Measurements from ENCODE around the gene PPP1R13B. TPM values are rescaled to one million over a fixed set of nuclear protein-coding genes. Genes with fewer than 3 reads are reported as not detected.

PPP1R13B gene
- polyA plus RNA-seq, 1 of the 3 experiments (the other 2 are of a cell fraction): 5.7 TPM

DNA sequence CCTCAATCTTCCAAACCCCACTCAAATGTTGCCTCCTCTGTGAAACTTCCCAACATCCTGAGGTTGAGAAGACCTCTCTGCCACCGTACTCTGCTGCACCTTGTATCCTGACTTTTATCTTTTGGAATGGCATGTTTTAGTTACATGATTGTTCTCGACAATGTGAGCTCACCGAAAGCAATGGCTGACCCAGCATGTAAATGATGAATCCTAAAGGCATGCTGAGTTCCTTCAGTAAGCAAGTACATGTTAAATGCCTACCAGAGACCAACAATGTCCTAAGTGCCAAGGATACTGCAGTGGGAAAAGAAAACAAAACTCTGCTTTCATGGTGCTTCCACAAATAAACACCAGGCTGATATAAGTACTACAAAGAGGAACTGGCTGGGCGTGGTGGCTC, 13.7 kb downstream of the PPP1R13B start:
- POLR2A ChIA-PET: no interaction called here

More for the DNA sequence above, 13.7 kb downstream of the PPP1R13B start:
- 94% methylated on average over 4 of the region's 4 CpGs for WGBS (ENCODE audit: low lambda C conversion rate)
- H2AFZ ChIP-seq (ENCODE audit: low read depth): no peak overlapping the region
- no peak overlapping the region for H3K4me3 ChIP-seq (ENCODE audit: low read depth in 2 of 2, low read length in 1 of 2)
- no peaks in the 10 kb centered on the region for H3K9me2 ChIP-seq
- H3K27ac ChIP-seq (ENCODE audit: low read depth in 2 of 2, low read length in 1 of 2): no peak overlapping the region
- no peaks in the 10 kb centered on the region for H3K9me3 ChIP-seq
- no peaks in the 10 kb centered on the region for H3K27me3 ChIP-seq (ENCODE audit: insufficient read depth)
- DNase-seq: no peak
- CTCF ChIA-PET: interaction anchor here (1.1 kb wide), 1 partner anchor 10 kb away, joined by 3 read pairs; no protein-coding TSS in a partner anchor
- TF ChIP-seq MXI1 (IDR thresholded peaks at IDR 0.05; ENCODE audit: low read depth, low read length): no peak
- no peak for TF ChIP-seq CHD2 (IDR thresholded peaks at IDR 0.05; ENCODE audit: low read length, partially characterized antibody)
- TF ChIP-seq TCF12 (IDR thresholded peaks at IDR 0.05): no peak
- TF ChIP-seq POLR2AphosphoS5 (IDR thresholded peaks at IDR 0.05; ENCODE audit: low read depth, low read length): no peak
- TF ChIP-seq TAF1 (IDR thresholded peaks at IDR 0.05; ENCODE audit: borderline replicate concordance, low read depth, low read length): no peak
- no peak for TF ChIP-seq FOXJ3 (CRISPR knock-in tag; IDR thresholded peaks at IDR 0.05)
- TF ChIP-seq, protein P1, sequence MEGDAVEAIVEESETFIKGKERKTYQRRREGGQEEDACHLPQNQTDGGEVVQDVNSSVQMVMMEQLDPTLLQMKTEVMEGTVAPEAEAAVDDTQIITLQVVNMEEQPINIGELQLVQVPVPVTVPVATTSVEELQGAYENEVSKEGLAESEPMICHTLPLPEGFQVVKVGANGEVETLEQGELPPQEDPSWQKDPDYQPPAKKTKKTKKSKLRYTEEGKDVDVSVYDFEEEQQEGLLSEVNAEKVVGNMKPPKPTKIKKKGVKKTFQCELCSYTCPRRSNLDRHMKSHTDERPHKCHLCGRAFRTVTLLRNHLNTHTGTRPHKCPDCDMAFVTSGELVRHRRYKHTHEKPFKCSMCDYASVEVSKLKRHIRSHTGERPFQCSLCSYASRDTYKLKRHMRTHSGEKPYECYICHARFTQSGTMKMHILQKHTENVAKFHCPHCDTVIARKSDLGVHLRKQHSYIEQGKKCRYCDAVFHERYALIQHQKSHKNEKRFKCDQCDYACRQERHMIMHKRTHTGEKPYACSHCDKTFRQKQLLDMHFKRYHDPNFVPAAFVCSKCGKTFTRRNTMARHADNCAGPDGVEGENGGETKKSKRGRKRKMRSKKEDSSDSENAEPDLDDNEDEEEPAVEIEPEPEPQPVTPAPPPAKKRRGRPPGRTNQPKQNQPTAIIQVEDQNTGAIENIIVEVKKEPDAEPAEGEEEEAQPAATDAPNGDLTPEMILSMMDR (IDR thresholded peaks at IDR 0.05): no peak
- no peak for TF ChIP-seq SIN3A (IDR thresholded peaks at IDR 0.05; ENCODE audit: borderline replicate concordance, low read depth, low read length)
- no peak for TF ChIP-seq SMC3 (IDR thresholded peaks at IDR 0.05; ENCODE audit: low read depth, low read length)
- TF ChIP-seq, protein P2, sequence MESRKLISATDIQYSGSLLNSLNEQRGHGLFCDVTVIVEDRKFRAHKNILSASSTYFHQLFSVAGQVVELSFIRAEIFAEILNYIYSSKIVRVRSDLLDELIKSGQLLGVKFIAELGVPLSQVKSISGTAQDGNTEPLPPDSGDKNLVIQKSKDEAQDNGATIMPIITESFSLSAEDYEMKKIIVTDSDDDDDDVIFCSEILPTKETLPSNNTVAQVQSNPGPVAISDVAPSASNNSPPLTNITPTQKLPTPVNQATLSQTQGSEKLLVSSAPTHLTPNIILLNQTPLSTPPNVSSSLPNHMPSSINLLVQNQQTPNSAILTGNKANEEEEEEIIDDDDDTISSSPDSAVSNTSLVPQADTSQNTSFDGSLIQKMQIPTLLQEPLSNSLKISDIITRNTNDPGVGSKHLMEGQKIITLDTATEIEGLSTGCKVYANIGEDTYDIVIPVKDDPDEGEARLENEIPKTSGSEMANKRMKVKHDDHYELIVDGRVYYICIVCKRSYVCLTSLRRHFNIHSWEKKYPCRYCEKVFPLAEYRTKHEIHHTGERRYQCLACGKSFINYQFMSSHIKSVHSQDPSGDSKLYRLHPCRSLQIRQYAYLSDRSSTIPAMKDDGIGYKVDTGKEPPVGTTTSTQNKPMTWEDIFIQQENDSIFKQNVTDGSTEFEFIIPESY (IDR thresholded peaks at IDR 0.05; ENCODE audit: borderline replicate concordance, low read depth): no peak
- TF ChIP-seq GABPA (IDR thresholded peaks at IDR 0.05; ENCODE audit: low read depth): no peak
- TF ChIP-seq EP300 (IDR thresholded peaks at IDR 0.05; ENCODE audit: borderline replicate concordance in 1 of 2, low read depth in 1 of 2, low read length in 1 of 2): no peak
- TF ChIP-seq, protein P3, sequence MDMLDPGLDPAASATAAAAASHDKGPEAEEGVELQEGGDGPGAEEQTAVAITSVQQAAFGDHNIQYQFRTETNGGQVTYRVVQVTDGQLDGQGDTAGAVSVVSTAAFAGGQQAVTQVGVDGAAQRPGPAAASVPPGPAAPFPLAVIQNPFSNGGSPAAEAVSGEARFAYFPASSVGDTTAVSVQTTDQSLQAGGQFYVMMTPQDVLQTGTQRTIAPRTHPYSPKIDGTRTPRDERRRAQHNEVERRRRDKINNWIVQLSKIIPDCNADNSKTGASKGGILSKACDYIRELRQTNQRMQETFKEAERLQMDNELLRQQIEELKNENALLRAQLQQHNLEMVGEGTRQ (IDR thresholded peaks at IDR 0.05; ENCODE audit: borderline replicate concordance, low read depth, low read length): no peak
- TF ChIP-seq RFX5 (IDR thresholded peaks at IDR 0.05; ENCODE audit: low read length): no peak
- TF ChIP-seq TEAD4 (IDR thresholded peaks at IDR 0.05; ENCODE audit: borderline replicate concordance, insufficient read depth): no peak
- TF ChIP-seq EZH2phosphoT487 (IDR thresholded peaks at IDR 0.05; ENCODE audit: borderline replicate concordance, low read depth): no peak
- TF ChIP-seq, protein P4, sequence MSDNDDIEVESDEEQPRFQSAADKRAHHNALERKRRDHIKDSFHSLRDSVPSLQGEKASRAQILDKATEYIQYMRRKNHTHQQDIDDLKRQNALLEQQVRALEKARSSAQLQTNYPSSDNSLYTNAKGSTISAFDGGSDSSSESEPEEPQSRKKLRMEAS (IDR thresholded peaks at IDR 0.05; ENCODE audit: low read depth): no peak
- TF ChIP-seq NRF1 (IDR thresholded peaks at IDR 0.05; ENCODE audit: low read depth, low read length): no peak
- no peak for TF ChIP-seq GATA2 (CRISPR knock-in tag; IDR thresholded peaks at IDR 0.05)
- H3K4me1 ChIP-seq (ENCODE audit: control insufficient read depth in 1 of 2, insufficient read depth in 2 of 2, low read depth in 1 of 2, low read length in 1 of 2): no peaks in the 10 kb centered on the region; a peak in 1 of 4 replicates
- H3K9ac ChIP-seq: no peak overlapping the region
- no peaks in the 10 kb centered on the region for H3K36me3 ChIP-seq (replicated peaks in 1 of 2; ENCODE audit: control insufficient read depth in 1 of 2, insufficient read depth in 2 of 2, low read length in 1 of 2)
- peaks cover 24% of the 10 kb centered on the region for H3K79me2 ChIP-seq (ENCODE audit: insufficient read depth)
- H3K4me2 ChIP-seq: no peak overlapping the region
- no peaks in the 10 kb centered on the region for H4K20me1 ChIP-seq (ENCODE audit: insufficient read depth)
- H3F3A ChIP-seq (replicated peaks; ENCODE audit: insufficient read depth): no peaks in the 10 kb centered on the region
